MM.1S (cell line): ENCODE results near the gene SLC1A1.

ENCODE experiments used
- DNase-seq: peaks from one replicate; pipeline ENCODE4 v3.0.0-alpha.2; 2015
- H2AFZ ChIP-seq: fragments of 300-600 bp; sonication (generic); 2 replicates; pipeline ENCODE4 v1.6.0; 2016; ENCODE audit warnings: antibody characterized with exemption, low read length
- H3F3A ChIP-seq: fragments of 300-600 bp; sonication (generic); 2 replicates; pipeline ENCODE4 v1.6.1; 2016; ENCODE audit warnings: mild to moderate bottlenecking, antibody characterized with exemption, low read length, moderate library complexity, mixed read lengths; ENCODE audit not compliant: insufficient read depth
- H3K27ac ChIP-seq: fragments of 300-600 bp; sonication (generic); 2 replicates; pipeline ENCODE4 v1.5.1; 2016; ENCODE audit warnings: mild to moderate bottlenecking, low read length
- H3K27me3 ChIP-seq: fragments of 300-600 bp; sonication (generic); replicated peaks from 2 replicates; pipeline ENCODE4 v1.6.0; 2016; ENCODE audit warnings: low read length; ENCODE audit not compliant: insufficient read depth
- H3K36me3 ChIP-seq: fragments of 300-600 bp; sonication (generic); replicated peaks from 2 replicates; pipeline ENCODE4 v1.6.1; 2016; ENCODE audit warnings: mild to moderate bottlenecking, low read length, mixed read lengths; ENCODE audit not compliant: insufficient read depth
- H3K4me1 ChIP-seq: fragments of 300-600 bp; sonication (generic); 2 replicates; pipeline ENCODE4 v1.6.1; 2016; ENCODE audit warnings: low read length, mixed read lengths
- H3K4me2 ChIP-seq: fragments of 300-600 bp; sonication (generic); 2 replicates; pipeline ENCODE4 v1.6.0; 2016; ENCODE audit warnings: low read depth, low read length
- H3K4me3 ChIP-seq: fragments of 300-600 bp; sonication (generic); 2 replicates; pipeline ENCODE4 v1.5.1; 2016; ENCODE audit warnings: low read length, mixed read lengths
- H3K79me2 ChIP-seq: fragments of 300-600 bp; sonication (generic); 2 replicates; pipeline ENCODE4 v1.6.1; 2016; ENCODE audit warnings: mixed run types, low read length, mixed read lengths
- H3K9ac ChIP-seq: fragments of 300-600 bp; sonication (generic); 2 replicates; pipeline ENCODE4 v1.6.1; 2016; ENCODE audit warnings: low read length, mixed read lengths
- H3K9me2 ChIP-seq: fragments of 300-600 bp; sonication (generic); replicated peaks from 2 replicates; pipeline ENCODE4 v1.6.1; 2016; ENCODE audit warnings: mild to moderate bottlenecking, low read length, mixed read lengths; ENCODE audit not compliant: insufficient read depth
- H3K9me3 ChIP-seq: fragments of 300-600 bp; sonication (generic); replicated peaks from 2 replicates; pipeline ENCODE4 v1.6.1; 2016; ENCODE audit warnings: mild to moderate bottlenecking, low read length, mixed read lengths; ENCODE audit not compliant: insufficient read depth
- H4K20me1 ChIP-seq: fragments of 300-600 bp; sonication (generic); 2 replicates; pipeline ENCODE4 v1.6.1; 2016; ENCODE audit warnings: mild to moderate bottlenecking, low read length, moderate library complexity, mixed read lengths; ENCODE audit not compliant: insufficient read depth
- EZH2 ChIP-seq: fragments of 300-600 bp; sonication (generic); optimal IDR thresholded peaks from 2 replicates; pipeline ENCODE3; 2017; ENCODE audit warnings: low read depth, mild to moderate bottlenecking, antibody characterized with exemption, low read length, mixed read lengths
- EZH2phosphoT487 ChIP-seq: fragments of 300-600 bp; sonication (generic); IDR thresholded peaks from 2 replicates; pipeline ENCODE4 v1.6.1; 2018; ENCODE audit warnings: antibody characterized with exemption, low read length
- TF ChIP-seq, protein P1 (sequence below): fragments of 300-600 bp; sonication (generic); IDR thresholded peaks from 2 replicates; pipeline ENCODE4 v1.5.1; 2016; ENCODE audit warnings: antibody characterized with exemption, low read length, mixed read lengths

SLC1A1 gene

GRCh38 chr9:4583001-4583400 lies 92.7 kb downstream of the SLC1A1 start:
- Histone ChIP-seq H3F3A (no peaks in the 10 kb centered on the region), H3K27me3 (no peaks in the 10 kb centered on the region), H3K27ac (no peak overlapping the region), H3K9me3 (no peaks in the 10 kb centered on the region), H3K4me2 (no peak overlapping the region), H3K36me3 (no peaks in the 10 kb centered on the region), H2AFZ (no peak overlapping the region), H3K9ac (no peak overlapping the region), H3K9me2 (no peaks in the 10 kb centered on the region), H3K4me3 (no peak overlapping the region), H3K4me1 (no peaks in the 10 kb centered on the region), H4K20me1 (no peaks in the 10 kb centered on the region), H3K79me2 (no peaks in the 10 kb centered on the region)
- DNase-seq = no peak
- no peak for TF ChIP-seq EZH2
- no peak for TF ChIP-seq EZH2phosphoT487
- TF ChIP-seq, protein P1, sequence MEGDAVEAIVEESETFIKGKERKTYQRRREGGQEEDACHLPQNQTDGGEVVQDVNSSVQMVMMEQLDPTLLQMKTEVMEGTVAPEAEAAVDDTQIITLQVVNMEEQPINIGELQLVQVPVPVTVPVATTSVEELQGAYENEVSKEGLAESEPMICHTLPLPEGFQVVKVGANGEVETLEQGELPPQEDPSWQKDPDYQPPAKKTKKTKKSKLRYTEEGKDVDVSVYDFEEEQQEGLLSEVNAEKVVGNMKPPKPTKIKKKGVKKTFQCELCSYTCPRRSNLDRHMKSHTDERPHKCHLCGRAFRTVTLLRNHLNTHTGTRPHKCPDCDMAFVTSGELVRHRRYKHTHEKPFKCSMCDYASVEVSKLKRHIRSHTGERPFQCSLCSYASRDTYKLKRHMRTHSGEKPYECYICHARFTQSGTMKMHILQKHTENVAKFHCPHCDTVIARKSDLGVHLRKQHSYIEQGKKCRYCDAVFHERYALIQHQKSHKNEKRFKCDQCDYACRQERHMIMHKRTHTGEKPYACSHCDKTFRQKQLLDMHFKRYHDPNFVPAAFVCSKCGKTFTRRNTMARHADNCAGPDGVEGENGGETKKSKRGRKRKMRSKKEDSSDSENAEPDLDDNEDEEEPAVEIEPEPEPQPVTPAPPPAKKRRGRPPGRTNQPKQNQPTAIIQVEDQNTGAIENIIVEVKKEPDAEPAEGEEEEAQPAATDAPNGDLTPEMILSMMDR = no peak

GRCh38 chr9:4584636-4585035 lies 94.4 kb downstream of the SLC1A1 start:
- no peaks in the 10 kb centered on the region for H3K36me3 ChIP-seq
- H3K27me3 ChIP-seq = no peaks in the 10 kb centered on the region
- H2AFZ ChIP-seq = no peak overlapping the region
- no peaks in the 10 kb centered on the region for H3F3A ChIP-seq
- H3K79me2 ChIP-seq = no peaks in the 10 kb centered on the region
- no peak overlapping the region for H3K4me2 ChIP-seq
- no peaks in the 10 kb centered on the region for H3K9me2 ChIP-seq
- H4K20me1 ChIP-seq = no peaks in the 10 kb centered on the region
- TF ChIP-seq EZH2phosphoT487 = no peak
- TF ChIP-seq, protein P1 = no peak
- no peak for TF ChIP-seq EZH2
- no peak overlapping the region for H3K27ac ChIP-seq
- H3K4me3 ChIP-seq = no peak overlapping the region
- no peaks in the 10 kb centered on the region for H3K4me1 ChIP-seq
- no peaks in the 10 kb centered on the region for H3K9me3 ChIP-seq
- H3K9ac ChIP-seq = no peak overlapping the region
- DNase-seq = no peak

DNA sequence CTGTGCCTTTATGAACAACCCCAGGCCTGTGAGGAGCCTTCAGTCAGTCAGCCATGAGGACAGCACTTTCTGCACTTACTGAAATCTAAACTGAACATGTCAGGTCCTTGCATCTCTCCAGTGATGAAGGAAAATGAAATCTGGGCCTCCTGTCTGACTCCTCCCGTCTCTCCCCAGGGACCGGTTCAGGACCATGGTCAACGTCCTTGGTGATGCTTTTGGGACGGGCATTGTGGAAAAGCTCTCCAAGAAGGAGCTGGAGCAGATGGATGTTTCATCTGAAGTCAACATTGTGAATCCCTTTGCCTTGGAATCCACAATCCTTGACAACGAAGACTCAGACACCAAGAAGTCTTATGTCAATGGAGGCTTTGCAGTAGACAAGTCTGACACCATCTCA lies 94.9 kb downstream of the SLC1A1 start:
- Histone ChIP-seq H3F3A (no peaks in the 10 kb centered on the region), H3K9me3 (no peaks in the 10 kb centered on the region), H4K20me1 (no peaks in the 10 kb centered on the region), H3K27me3 (no peaks in the 10 kb centered on the region), H3K27ac (no peak overlapping the region), H2AFZ (no peak overlapping the region), H3K79me2 (no peaks in the 10 kb centered on the region), H3K36me3 (no peaks in the 10 kb centered on the region), H3K4me2 (no peak overlapping the region), H3K9ac (no peak overlapping the region), H3K4me3 (no peak overlapping the region), H3K9me2 (no peaks in the 10 kb centered on the region), H3K4me1 (no peaks in the 10 kb centered on the region)
- DNase-seq = no peak
- TF ChIP-seq, protein P1 = no peak
- no peak for TF ChIP-seq EZH2phosphoT487
- TF ChIP-seq EZH2 = no peak
